Neural cell (in vitro differentiated cells): ENCODE measurements around the gene DCAF15. TPM values are rescaled to one million over a fixed set of nuclear protein-coding genes. Genes with fewer than 3 reads are reported as not detected.

ENCODE experiments used
- H2AFZ ChIP-seq: fragments of 200-600, 300-800 bp; sonication (generic), shearing (Covaris generic); 2 replicates; pipeline ENCODE4 v1.6.0; 2014; ENCODE audit warnings: low read depth, mild to moderate bottlenecking, antibody characterized with exemption, low read length, moderate library complexity
- H3F3A ChIP-seq: fragments of 200-600 bp; shearing (Covaris generic); 2 replicates; pipeline ENCODE4 v1.6.1; 2016; ENCODE audit warnings: mild to moderate bottlenecking, moderate library complexity, mixed read lengths, antibody characterized with exemption, low read length; ENCODE audit not compliant: insufficient read depth, poor library complexity, severe bottlenecking
- H3K27ac ChIP-seq: fragments of 200-600, 300-800 bp; sonication (generic), shearing (Covaris generic); 2 replicates; pipeline ENCODE4 v1.5.1; 2014; ENCODE audit warnings: mild to moderate bottlenecking, low read length, moderate library complexity
- H3K27me3 ChIP-seq: fragments of 300-800, 200-600 bp; sonication (generic), shearing (Covaris generic); 2 replicates; pipeline ENCODE4 v1.6.0; 2014; ENCODE audit warnings: mild to moderate bottlenecking, low read depth, low read length, moderate library complexity; ENCODE audit not compliant: insufficient read depth
- H3K36me3 ChIP-seq: fragments of 300-800, 200-600 bp; sonication (generic), shearing (Covaris generic); 2 replicates; pipeline ENCODE4 v1.5.1; 2014; ENCODE audit warnings: mild to moderate bottlenecking, antibody characterized with exemption, low read length, moderate library complexity; ENCODE audit not compliant: insufficient read depth
- H3K4me2 ChIP-seq: fragments of 300-800, 200-600 bp; sonication (generic), shearing (Covaris generic); 2 replicates; pipeline ENCODE4 v1.6.0; 2014; ENCODE audit warnings: mild to moderate bottlenecking, low read length
- H3K4me3 ChIP-seq: fragments of 300-800, 200-600 bp; sonication (generic), shearing (Covaris generic); 2 replicates; pipeline ENCODE4 v1.5.1; 2014; ENCODE audit warnings: mild to moderate bottlenecking, low read length, moderate library complexity
- H3K79me2 ChIP-seq: fragments of 200-600 bp; shearing (Covaris generic); replicated peaks from 2 replicates; pipeline ENCODE4 v1.6.0; 2014; ENCODE audit warnings: mild to moderate bottlenecking, low read length, moderate library complexity; ENCODE audit not compliant: insufficient read depth
- H3K9ac ChIP-seq: fragments of 300-800, 200-600 bp; sonication (generic), shearing (Covaris generic); 2 replicates; pipeline ENCODE4 v1.6.1; 2016; ENCODE audit warnings: mild to moderate bottlenecking, low read length, mixed read lengths
- H3K9me2 ChIP-seq: fragments of 200-600 bp; shearing (Covaris generic); 2 replicates; pipeline ENCODE4 v1.6.1; 2016; ENCODE audit warnings: mild to moderate bottlenecking, low read length, mixed read lengths; ENCODE audit not compliant: insufficient read depth
- H3K9me3 ChIP-seq: fragments of 200-600, 300-800 bp; sonication (generic), shearing (Covaris generic); 2 replicates; pipeline ENCODE4 v1.6.1; 2016; ENCODE audit warnings: mild to moderate bottlenecking, mixed run types, low read length, moderate library complexity, mixed read lengths
- H4K20me1 ChIP-seq: fragments of 200-600 bp; shearing (Covaris generic); 2 replicates; pipeline ENCODE4 v1.6.1; 2016; ENCODE audit warnings: mild to moderate bottlenecking, mixed run types; ENCODE audit not compliant: insufficient read depth
- CTCF ChIP-seq: fragments of 450-650 bp; IDR thresholded peaks from 2 replicates; pipeline ENCODE4 v1.5.1; 2014; ENCODE audit warnings: antibody characterized with exemption, mild to moderate bottlenecking, moderate library complexity; ENCODE audit not compliant: poor library complexity, severe bottlenecking
- EP300 ChIP-seq: fragments of 450-650 bp; conservative IDR thresholded peaks from 2 replicates; pipeline ENCODE4 v1.6.1; 2014; ENCODE audit warnings: antibody characterized with exemption, mild to moderate bottlenecking, moderate library complexity; ENCODE audit not compliant: poor library complexity, severe bottlenecking
- EZH2 ChIP-seq: fragments of 200-600, 300-800 bp; shearing (Covaris generic), sonication (generic); IDR thresholded peaks from 2 replicates; pipeline ENCODE4 v1.6.1; 2014; ENCODE audit warnings: antibody characterized with exemption, low read length, borderline replicate concordance, mild to moderate bottlenecking; ENCODE audit not compliant: insufficient read depth, poor library complexity, severe bottlenecking
- MXI1 ChIP-seq: fragments of 450-650 bp; conservative IDR thresholded peaks from 2 replicates; pipeline ENCODE4 v1.6.1; 2014; ENCODE audit warnings: antibody characterized with exemption, mild to moderate bottlenecking; ENCODE audit not compliant: poor library complexity, severe bottlenecking
- POLR2AphosphoS5 ChIP-seq: IDR thresholded peaks from 2 replicates; pipeline ENCODE4 v1.6.1; 2012
- RAD21 ChIP-seq: fragments of 450-650 bp; conservative IDR thresholded peaks from 2 replicates; pipeline ENCODE4 v1.6.1; 2014; ENCODE audit warnings: antibody characterized with exemption, mild to moderate bottlenecking, moderate library complexity
- SMC3 ChIP-seq: fragments of 450-650 bp; conservative IDR thresholded peaks from 2 replicates; pipeline ENCODE4 v1.6.1; 2014; ENCODE audit warnings: antibody characterized with exemption, mild to moderate bottlenecking, moderate library complexity; ENCODE audit not compliant: poor library complexity
- TAF1 ChIP-seq: IDR thresholded peaks from 2 replicates; pipeline ENCODE4 v1.6.1; 2012; ENCODE audit warnings: low read depth
- polyA plus RNA-seq: library from polyadenylated mRNA; depleted of rRNA; stranded (reverse); fragments of >200 nt; gene quantifications from 2 replicates; pipeline ENCODE4 v1.2.3, GENCODE V29; 2014
- TF ChIP-seq, protein P1 (sequence below): IDR thresholded peaks from 2 replicates; pipeline ENCODE4 v1.6.1; 2012; ENCODE audit warnings: borderline replicate concordance

The DCAF15 gene
- polyA plus RNA-seq, 1 donor from 2014 or later = 39.4 TPM

GRCh38 chr19:13964776-13965175 is 12.5 kb downstream of the DCAF15 start:
- Histone ChIP-seq H3K27me3 (no peaks in the 10 kb centered on the region), H3K9ac (no peak overlapping the region), H2AFZ (no peak overlapping the region), H3K4me3 (no peak overlapping the region), H3K9me2 (no peaks in the 10 kb centered on the region), H3K36me3 (no peaks in the 10 kb centered on the region), H3K4me2 (no peak overlapping the region), H3K79me2 (no peaks in the 10 kb centered on the region), H4K20me1 (no peaks in the 10 kb centered on the region), H3K27ac (no peak overlapping the region), H3F3A (no peaks in the 10 kb centered on the region), H3K9me3 (no peaks in the 10 kb centered on the region)
- TF ChIP-seq RAD21 = no peak
- TF ChIP-seq EP300 = no peak

- Histone ChIP-seq H3K27ac (no peak overlapping the region), H3K36me3 (no peaks in the 10 kb centered on the region), H3K9ac (no peak overlapping the region), H3K4me3 (no peak overlapping the region), H4K20me1 (no peaks in the 10 kb centered on the region), H3K4me2 (no peak overlapping the region), H3F3A (no peaks in the 10 kb centered on the region), H3K9me3 (no peaks in the 10 kb centered on the region), H3K79me2 (no peaks in the 10 kb centered on the region), H3K9me2 (no peaks in the 10 kb centered on the region), H2AFZ (no peak overlapping the region), H3K27me3 (no peaks in the 10 kb centered on the region)
- no peak for TF ChIP-seq EP300
- no peak for TF ChIP-seq RAD21
Observed at GRCh38 chr19:13965377-13965896, 13.1 kb downstream of the DCAF15 start.

GRCh38 chr19:13965926-13966683 is 13.8 kb downstream of the DCAF15 start:
- no peak overlapping the region for H3K9ac ChIP-seq
- H3K4me2 ChIP-seq = no peak overlapping the region
- H3K9me2 ChIP-seq = no peaks in the 10 kb centered on the region
- H3K36me3 ChIP-seq = no peaks in the 10 kb centered on the region
- H2AFZ ChIP-seq = no peak overlapping the region
- H3K27me3 ChIP-seq = no peaks in the 10 kb centered on the region
- H3K9me3 ChIP-seq = no peaks in the 10 kb centered on the region
- H4K20me1 ChIP-seq = no peaks in the 10 kb centered on the region
- TF ChIP-seq SMC3 (no peak), EP300 (no peak), TAF1 (no peak), CTCF (no peak), EZH2 (no peak), RAD21 (no peak), MXI1 (no peak), POLR2AphosphoS5 (no peak)
- TF ChIP-seq, protein P1, sequence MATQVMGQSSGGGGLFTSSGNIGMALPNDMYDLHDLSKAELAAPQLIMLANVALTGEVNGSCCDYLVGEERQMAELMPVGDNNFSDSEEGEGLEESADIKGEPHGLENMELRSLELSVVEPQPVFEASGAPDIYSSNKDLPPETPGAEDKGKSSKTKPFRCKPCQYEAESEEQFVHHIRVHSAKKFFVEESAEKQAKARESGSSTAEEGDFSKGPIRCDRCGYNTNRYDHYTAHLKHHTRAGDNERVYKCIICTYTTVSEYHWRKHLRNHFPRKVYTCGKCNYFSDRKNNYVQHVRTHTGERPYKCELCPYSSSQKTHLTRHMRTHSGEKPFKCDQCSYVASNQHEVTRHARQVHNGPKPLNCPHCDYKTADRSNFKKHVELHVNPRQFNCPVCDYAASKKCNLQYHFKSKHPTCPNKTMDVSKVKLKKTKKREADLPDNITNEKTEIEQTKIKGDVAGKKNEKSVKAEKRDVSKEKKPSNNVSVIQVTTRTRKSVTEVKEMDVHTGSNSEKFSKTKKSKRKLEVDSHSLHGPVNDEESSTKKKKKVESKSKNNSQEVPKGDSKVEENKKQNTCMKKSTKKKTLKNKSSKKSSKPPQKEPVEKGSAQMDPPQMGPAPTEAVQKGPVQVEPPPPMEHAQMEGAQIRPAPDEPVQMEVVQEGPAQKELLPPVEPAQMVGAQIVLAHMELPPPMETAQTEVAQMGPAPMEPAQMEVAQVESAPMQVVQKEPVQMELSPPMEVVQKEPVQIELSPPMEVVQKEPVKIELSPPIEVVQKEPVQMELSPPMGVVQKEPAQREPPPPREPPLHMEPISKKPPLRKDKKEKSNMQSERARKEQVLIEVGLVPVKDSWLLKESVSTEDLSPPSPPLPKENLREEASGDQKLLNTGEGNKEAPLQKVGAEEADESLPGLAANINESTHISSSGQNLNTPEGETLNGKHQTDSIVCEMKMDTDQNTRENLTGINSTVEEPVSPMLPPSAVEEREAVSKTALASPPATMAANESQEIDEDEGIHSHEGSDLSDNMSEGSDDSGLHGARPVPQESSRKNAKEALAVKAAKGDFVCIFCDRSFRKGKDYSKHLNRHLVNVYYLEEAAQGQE = no peak
- no peaks in the 10 kb centered on the region for H3F3A ChIP-seq
- no peak overlapping the region for H3K4me3 ChIP-seq
- no peaks in the 10 kb centered on the region for H3K79me2 ChIP-seq
- no peak overlapping the region for H3K27ac ChIP-seq
